GM12878 (cell line): ENCODE data around the gene CLDN4. TPM values are rescaled to one million over a fixed set of nuclear protein-coding genes. Genes with fewer than 3 reads are reported as not detected.

Experiments
- ATAC-seq: fragments of 200-7000 bp; cut with Tn5 transposase; 3 replicates; pipeline ENCODE4 v1.9.1; 2020; ENCODE audit warnings: mild to moderate bottlenecking, moderate library complexity
- BruUV-seq: library from RNA; stranded (reverse); fragments of 400-500 nt; replicated peaks from 2 replicates; lab custom pipeline; 2021; lab: Mats Ljungman, UMichigan
- CTCF ChIA-PET: fragments of 300-600 bp; sonication (Branson Sonifier 250); formaldehyde crosslinking; extraction: SDS; loops from one replicate; lab custom pipeline; 2021; ENCODE audit warnings: inconsistent platforms; lab: Yijun Ruan, JAX
- POLR2A ChIA-PET: fragments of 350-600 bp; formaldehyde crosslinking; extraction: SDS; loops from one replicate; lab custom pipeline; 2021; ENCODE audit warnings: inconsistent platforms; lab: Charles Lee
- RAD21 ChIA-PET: fragments of 300-600 bp; sonication (Branson Sonifier 250); formaldehyde crosslinking; loops from one replicate; lab custom pipeline; 2023; ENCODE audit warnings: antibody characterized with exemption; ENCODE audit not compliant: unreplicated experiment; lab: Charles Lee
- SMC1A ChIA-PET: fragments of 300-600 bp; sonication (Branson Sonifier 250); formaldehyde crosslinking; loops from one replicate; lab custom pipeline; 2023; ENCODE audit not compliant: unreplicated experiment, uncharacterized antibody; lab: Charles Lee
- DNase-seq: peaks from one replicate; pipeline ENCODE4 v3.0.0-alpha.2; 2011; ENCODE audit warnings: low read depth, low spot score
- FAIRE-seq: peaks from 3 replicates; lab custom pipeline; 2011; peaks lifted over from hg19 to GRCh38; lab: Jason Lieb, UNC
- H2AFZ ChIP-seq: 2 replicates; pipeline ENCODE4 v1.6.0; 2011; ENCODE audit warnings: low read depth, low read length, control low read depth; ENCODE audit not compliant: control insufficient read depth
- H3K27ac ChIP-seq: 2 replicates; pipeline ENCODE4 v1.5.1; 2011; ENCODE audit warnings: control low read depth; ENCODE audit not compliant: control insufficient read depth, insufficient read depth
- H3K27me3 ChIP-seq, 2 experiments: replicated peaks in 1 of 2; 2 replicates each; pipeline versions ENCODE4 v1.6.0 to v1.6.1; 2011; ENCODE audit warnings: low read length in 1 of 2; ENCODE audit not compliant: control insufficient read depth in 2 of 2, insufficient read depth in 2 of 2
- H3K36me3 ChIP-seq, 2 experiments: 2 replicates each; pipeline ENCODE4 v1.5.1; 2011; ENCODE audit warnings: low read length in 1 of 2; ENCODE audit not compliant: control insufficient read depth in 2 of 2, insufficient read depth in 2 of 2
- H3K4me1 ChIP-seq: 2 replicates; pipeline ENCODE4 v1.6.1; 2011; ENCODE audit warnings: mild to moderate bottlenecking, low read length, moderate library complexity, mixed read lengths; ENCODE audit not compliant: control insufficient read depth, insufficient read depth
- H3K4me2 ChIP-seq: 2 replicates; pipeline ENCODE4 v1.6.0; 2011; ENCODE audit warnings: control low read depth; ENCODE audit not compliant: control insufficient read depth, insufficient read depth
- H3K4me3 ChIP-seq: fragments of 200-600 bp; sonication (generic); 2 replicates; pipeline ENCODE4 v1.5.1; 2016
- H3K79me2 ChIP-seq: 2 replicates; pipeline ENCODE4 v1.6.0; 2011; ENCODE audit warnings: low read length; ENCODE audit not compliant: control insufficient read depth, insufficient read depth
- H3K9ac ChIP-seq: 2 replicates; pipeline ENCODE4 v1.8.0; 2011; ENCODE audit warnings: low read length, control low read depth, mixed read lengths; ENCODE audit not compliant: control insufficient read depth, insufficient read depth
- H3K9me3 ChIP-seq: replicated peaks from 3 replicates; pipeline ENCODE4 v1.5.1; 2011; ENCODE audit warnings: mild to moderate bottlenecking, low read length; ENCODE audit not compliant: control insufficient read depth, insufficient read depth
- H4K20me1 ChIP-seq: 2 replicates; pipeline ENCODE4 v1.6.0; 2011; ENCODE audit not compliant: control insufficient read depth, insufficient read depth
- BRCA1 ChIP-seq: IDR thresholded peaks from 2 replicates; pipeline ENCODE4 v1.6.1; 2011; ENCODE audit warnings: low read depth, low read length, improper control_type of control experiment
- EED ChIP-seq: sonication (generic); IDR thresholded peaks from 2 replicates; pipeline ENCODE4 v1.6.1; 2016; ENCODE audit warnings: antibody characterized with exemption, low read depth
- EZH2 ChIP-seq: IDR thresholded peaks from 2 replicates; pipeline ENCODE4 v1.6.1; 2012; ENCODE audit warnings: low read depth, mild to moderate bottlenecking, control low read depth, inconsistent platforms, low read length, borderline replicate concordance; ENCODE audit not compliant: control insufficient read depth
- HDAC6 ChIP-seq: fragments of 200-600 bp; sonication (generic); IDR thresholded peaks from one replicate; pipeline ENCODE4 v1.8.0; 2017; ENCODE audit warnings: antibody characterized with exemption; ENCODE audit not compliant: unreplicated experiment
- HDGF ChIP-seq: fragments of 450-650 bp; IDR thresholded peaks from 2 replicates; pipeline ENCODE4 v1.6.1; 2016; ENCODE audit warnings: antibody characterized with exemption
- IRF4 ChIP-seq: IDR thresholded peaks from 2 replicates; pipeline ENCODE4 v1.6.1; 2011; ENCODE audit warnings: low read depth, low read length
- MTA3 ChIP-seq: IDR thresholded peaks from 2 replicates; pipeline ENCODE4 v1.6.1; 2012; ENCODE audit warnings: low read length, inconsistent platforms, borderline replicate concordance
- POLR2A ChIP-seq: IDR thresholded peaks from 2 replicates; pipeline ENCODE4 v1.6.1; 2011; ENCODE audit warnings: low read depth, mild to moderate bottlenecking, low read length
- RAD21 ChIP-seq: IDR thresholded peaks from 2 replicates; pipeline ENCODE4 v1.6.1; 2011; ENCODE audit warnings: mild to moderate bottlenecking, low read depth, low read length, moderate library complexity; ENCODE audit not compliant: insufficient read depth
- RBBP5 ChIP-seq: fragments of 200-600 bp; sonication (generic); conservative IDR thresholded peaks from 2 replicates; pipeline ENCODE4 v1.6.1; 2016
- SIX5 ChIP-seq: IDR thresholded peaks from 2 replicates; pipeline ENCODE4 v1.6.1; 2011; ENCODE audit warnings: mild to moderate bottlenecking, low read depth, low read length, moderate library complexity; ENCODE audit not compliant: severe bottlenecking
- SMAD1 ChIP-seq: fragments of 450-650 bp; IDR thresholded peaks from 2 replicates; pipeline ENCODE4 v1.6.1; 2018; ENCODE audit warnings: mild to moderate bottlenecking, low read depth; ENCODE audit not compliant: partially characterized antibody
- SMARCA5 ChIP-seq: fragments of 450-650 bp; IDR thresholded peaks from 2 replicates; pipeline ENCODE4 v1.6.1; 2017; ENCODE audit warnings: mild to moderate bottlenecking
- SUZ12 ChIP-seq: fragments of 200-600 bp; sonication (generic); IDR thresholded peaks from one replicate; pipeline ENCODE4 v1.6.1; 2018; ENCODE audit warnings: antibody characterized with exemption, mild to moderate bottlenecking; ENCODE audit not compliant: unreplicated experiment
- ZSCAN29 ChIP-seq: fragments of 450-650 bp; IDR thresholded peaks from 2 replicates; pipeline ENCODE4 v1.6.1; 2017; ENCODE audit warnings: mild to moderate bottlenecking, moderate library complexity
- WGBS: methylation state at CpG from one replicate; pipeline ENCODE4 v1.1.6; 2016; ENCODE audit warnings: low lambda C conversion rate; ENCODE audit not compliant: insufficient replicate concordance, insufficient coverage; ENCODE audit errors: missing lambda C conversion rate; 5-methylcytosine and 5-hydroxymethylcytosine counted together
- in situ Hi-C: fragments of 300-500 bp; cut with MboI; formaldehyde crosslinking; loops from 9 replicates; pipeline ENCODE4 v1.14.3; 2018; ENCODE audit warnings: mixed read lengths
- intact Hi-C: fragments of 100-400 bp; cut with micrococcal nuclease; formaldehyde crosslinking; loops from one replicate; pipeline ENCODE4 v1.14.2; 2022; ENCODE audit not compliant: unreplicated experiment
- polyA plus RNA-seq, 11 experiments: library from polyadenylated mRNA; depleted of rRNA in 4 of 11; unstranded in 6 of 11; stranded (reverse) in 5 of 11; fragments of >200 nt; fragmentation: Nextera tagmentation in 4 of 11; fragmentation: Illumina TruSeq in 1 of 11; extraction: Ambion mirVana in 4 of 11; extraction: Trizol in 1 of 11; gene quantifications; 1 replicate in 1 of 11; 2 replicates in 10 of 11; pipeline versions ENCODE4 v1.2.1 to v1.2.3, GENCODE V29; 2011 to 2016; ENCODE audit warnings: inconsistent platforms in 2 of 11, missing spikeins in 2 of 11, low read depth in 1 of 11
- total RNA-seq, 4 experiments: library from RNA; depleted of rRNA in 3 of 4; stranded (reverse); fragments of >200 nt in 3 of 4; fragmentation: Illumina TruSeq in 1 of 4; extraction: Trizol in 1 of 4; gene quantifications; 2 replicates each; pipeline versions ENCODE4 v1.2.1 to v1.2.3, GENCODE V29; 2013 to 2021
- TF ChIP-seq, protein P1 (sequence below): fragments of 450-650 bp; IDR thresholded peaks from 2 replicates; pipeline ENCODE4 v1.6.1; 2017; ENCODE audit warnings: mild to moderate bottlenecking, low read depth, inconsistent platforms; ENCODE audit not compliant: poor library complexity, severe bottlenecking
- TF ChIP-seq, protein P2 (sequence below): fragments of 450-650 bp; conservative IDR thresholded peaks from 2 replicates; pipeline ENCODE4 v1.6.1; 2017; ENCODE audit warnings: mild to moderate bottlenecking, moderate library complexity
- TF ChIP-seq, protein P3 (sequence below): fragments of 450-650 bp; IDR thresholded peaks from 2 replicates; pipeline ENCODE4 v1.6.1; 2017; ENCODE audit warnings: mild to moderate bottlenecking

CLDN4 gene
- total and polyA plus RNA-seq, 10 of the 15 experiments (the other 5 are each of a cell fraction or from before 2014, with no cell fraction given), result 0.04 to 0.38 (median 0.06) TPM; not detected in 6

DNA sequence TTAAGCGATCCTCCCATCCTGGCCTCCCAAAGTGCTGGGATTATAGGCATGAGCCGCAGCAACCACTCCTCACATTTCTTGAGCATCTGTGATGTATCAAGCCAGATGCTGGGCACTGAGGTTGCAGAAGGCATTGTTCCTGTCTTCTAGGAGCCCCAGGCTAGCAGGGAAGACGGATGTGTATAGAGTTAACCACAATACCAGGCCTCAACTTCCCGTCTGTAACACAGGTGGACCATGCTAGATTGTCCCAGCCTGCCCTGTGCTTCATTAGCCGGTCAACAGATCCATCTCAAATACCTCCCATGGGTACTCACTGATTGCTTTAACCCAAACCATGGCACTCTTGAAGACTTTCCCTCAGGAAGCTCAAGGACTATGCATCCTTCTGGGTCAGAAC, 1.8 kb upstream of the CLDN4 start:
- H3K4me1 ChIP-seq, result peaks cover 12% of the 10 kb centered on the region
- ChIA-PET RAD21 (no interaction called here), SMC1A (interaction anchor here (0.8 kb wide), 1 partner anchor 26 kb away, joined by 3 read pairs; no protein-coding TSS in a partner anchor), CTCF (interaction anchor here (1.5 kb wide), 1 partner anchor 26 kb away, joined by 4 read pairs; no protein-coding TSS in a partner anchor), POLR2A (no interaction called here)
- H3K27ac ChIP-seq, result no peak overlapping the region
- in situ Hi-C loops, result no loop called here
- no peak for DNase-seq
- H3K4me3 ChIP-seq, result no peak overlapping the region
- ATAC-seq, result no peak
- WGBS, result 43% methylated on average over 5 of the region's 5 CpGs
- no peak overlapping the region for H3K4me2 ChIP-seq
- TF ChIP-seq BRCA1, result no peak
- no peak for TF ChIP-seq HDGF
- TF ChIP-seq SMAD1, result no peak
- no peak for TF ChIP-seq HDAC6
- no peak for TF ChIP-seq SUZ12
- TF ChIP-seq IRF4, result no peak
- TF ChIP-seq, protein P1, sequence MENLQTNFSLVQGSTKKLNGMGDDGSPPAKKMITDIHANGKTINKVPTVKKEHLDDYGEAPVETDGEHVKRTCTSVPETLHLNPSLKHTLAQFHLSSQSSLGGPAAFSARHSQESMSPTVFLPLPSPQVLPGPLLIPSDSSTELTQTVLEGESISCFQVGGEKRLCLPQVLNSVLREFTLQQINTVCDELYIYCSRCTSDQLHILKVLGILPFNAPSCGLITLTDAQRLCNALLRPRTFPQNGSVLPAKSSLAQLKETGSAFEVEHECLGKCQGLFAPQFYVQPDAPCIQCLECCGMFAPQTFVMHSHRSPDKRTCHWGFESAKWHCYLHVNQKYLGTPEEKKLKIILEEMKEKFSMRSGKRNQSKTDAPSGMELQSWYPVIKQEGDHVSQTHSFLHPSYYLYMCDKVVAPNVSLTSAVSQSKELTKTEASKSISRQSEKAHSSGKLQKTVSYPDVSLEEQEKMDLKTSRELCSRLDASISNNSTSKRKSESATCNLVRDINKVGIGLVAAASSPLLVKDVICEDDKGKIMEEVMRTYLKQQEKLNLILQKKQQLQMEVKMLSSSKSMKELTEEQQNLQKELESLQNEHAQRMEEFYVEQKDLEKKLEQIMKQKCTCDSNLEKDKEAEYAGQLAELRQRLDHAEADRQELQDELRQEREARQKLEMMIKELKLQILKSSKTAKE, result no peak
- TF ChIP-seq EED, result no peak
- TF ChIP-seq MTA3, result no peak
- TF ChIP-seq SMARCA5, result no peak
- no peak for TF ChIP-seq EZH2
- TF ChIP-seq, protein P2, sequence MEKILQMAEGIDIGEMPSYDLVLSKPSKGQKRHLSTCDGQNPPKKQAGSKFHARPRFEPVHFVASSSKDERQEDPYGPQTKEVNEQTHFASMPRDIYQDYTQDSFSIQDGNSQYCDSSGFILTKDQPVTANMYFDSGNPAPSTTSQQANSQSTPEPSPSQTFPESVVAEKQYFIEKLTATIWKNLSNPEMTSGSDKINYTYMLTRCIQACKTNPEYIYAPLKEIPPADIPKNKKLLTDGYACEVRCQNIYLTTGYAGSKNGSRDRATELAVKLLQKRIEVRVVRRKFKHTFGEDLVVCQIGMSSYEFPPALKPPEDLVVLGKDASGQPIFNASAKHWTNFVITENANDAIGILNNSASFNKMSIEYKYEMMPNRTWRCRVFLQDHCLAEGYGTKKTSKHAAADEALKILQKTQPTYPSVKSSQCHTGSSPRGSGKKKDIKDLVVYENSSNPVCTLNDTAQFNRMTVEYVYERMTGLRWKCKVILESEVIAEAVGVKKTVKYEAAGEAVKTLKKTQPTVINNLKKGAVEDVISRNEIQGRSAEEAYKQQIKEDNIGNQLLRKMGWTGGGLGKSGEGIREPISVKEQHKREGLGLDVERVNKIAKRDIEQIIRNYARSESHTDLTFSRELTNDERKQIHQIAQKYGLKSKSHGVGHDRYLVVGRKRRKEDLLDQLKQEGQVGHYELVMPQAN, result no peak
- TF ChIP-seq ZSCAN29, result no peak
- TF ChIP-seq POLR2A, result no peak
- no peak for TF ChIP-seq RAD21
- TF ChIP-seq, protein P3, sequence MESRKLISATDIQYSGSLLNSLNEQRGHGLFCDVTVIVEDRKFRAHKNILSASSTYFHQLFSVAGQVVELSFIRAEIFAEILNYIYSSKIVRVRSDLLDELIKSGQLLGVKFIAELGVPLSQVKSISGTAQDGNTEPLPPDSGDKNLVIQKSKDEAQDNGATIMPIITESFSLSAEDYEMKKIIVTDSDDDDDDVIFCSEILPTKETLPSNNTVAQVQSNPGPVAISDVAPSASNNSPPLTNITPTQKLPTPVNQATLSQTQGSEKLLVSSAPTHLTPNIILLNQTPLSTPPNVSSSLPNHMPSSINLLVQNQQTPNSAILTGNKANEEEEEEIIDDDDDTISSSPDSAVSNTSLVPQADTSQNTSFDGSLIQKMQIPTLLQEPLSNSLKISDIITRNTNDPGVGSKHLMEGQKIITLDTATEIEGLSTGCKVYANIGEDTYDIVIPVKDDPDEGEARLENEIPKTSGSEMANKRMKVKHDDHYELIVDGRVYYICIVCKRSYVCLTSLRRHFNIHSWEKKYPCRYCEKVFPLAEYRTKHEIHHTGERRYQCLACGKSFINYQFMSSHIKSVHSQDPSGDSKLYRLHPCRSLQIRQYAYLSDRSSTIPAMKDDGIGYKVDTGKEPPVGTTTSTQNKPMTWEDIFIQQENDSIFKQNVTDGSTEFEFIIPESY, result no peak
- TF ChIP-seq SIX5, result no peak
- TF ChIP-seq RBBP5, result no peak
- intact Hi-C loops, result no loop called here
- no peak for FAIRE-seq
- no peaks in the 10 kb centered on the region for H3K9me3 ChIP-seq
- BruUV-seq, result no TSS peak
- no peaks in the 10 kb centered on the region for H4K20me1 ChIP-seq
- no peak overlapping the region for H3K9ac ChIP-seq
- H3K27me3 ChIP-seq, result peaks cover 0 to 2% of the 10 kb centered on the region in 2 experiments; a peak in 1 of 4 replicates
- H2AFZ ChIP-seq, result no peak overlapping the region
- no peaks in the 10 kb centered on the region for H3K79me2 ChIP-seq
- no peaks in the 10 kb centered on the region for H3K36me3 ChIP-seq
